HUDEP-2 (cell line): ENCODE data around the gene CPA5.
"Not testable (repeated sequence)": the region's sequence is repeated elsewhere in the genome, so short reads cannot be mapped to it uniquely, and the experiment has no call there.

Experiments used
- DNase-seq, 76 experiments: peaks; one replicate each; lab custom pipeline; 2025; ENCODE audit not compliant: unreplicated experiment in 76 of 76; lab: John Stamatoyannopoulos, UW

The CPA5 gene

DNA sequence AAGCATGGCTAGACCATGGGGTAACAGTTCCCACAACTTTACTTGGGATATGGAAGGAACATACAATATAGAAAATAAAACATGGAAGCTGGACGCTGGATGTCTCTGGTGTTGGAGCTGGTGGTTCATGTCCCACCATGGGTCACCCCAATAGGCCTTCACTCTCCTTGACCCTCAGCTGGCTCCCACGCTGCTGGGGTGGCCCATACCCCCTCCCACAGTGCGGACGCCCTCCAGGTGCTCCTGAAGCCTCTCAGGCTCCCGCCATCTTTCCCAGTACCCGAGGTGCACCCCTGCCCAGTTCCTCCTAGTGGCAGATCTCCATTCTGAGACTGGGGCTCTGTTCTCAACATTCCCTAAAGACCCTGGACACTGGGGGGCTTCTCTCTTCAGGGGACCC, 29.9 kb downstream of the CPA5 start:
- no peak for DNase-seq

DNA sequence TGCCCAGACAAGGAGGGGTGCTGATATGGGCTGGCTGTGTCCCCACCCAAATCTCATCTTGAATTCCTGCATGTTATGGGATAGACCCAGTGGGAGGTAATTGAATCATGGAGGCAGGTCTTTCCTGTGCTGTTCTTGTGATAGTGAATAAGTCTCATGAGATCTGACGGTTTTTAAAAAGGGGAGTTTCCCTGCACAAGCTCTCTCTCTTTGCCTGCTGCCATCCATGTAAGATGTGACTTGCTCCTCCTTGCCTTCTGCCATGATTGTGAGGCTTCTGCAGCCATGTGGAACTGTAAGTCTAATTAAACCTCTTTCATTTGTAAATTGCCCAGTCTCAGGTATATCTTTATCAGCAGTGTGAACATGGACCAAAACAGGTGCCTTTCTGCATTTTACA, 31.8 kb downstream of the CPA5 start:
- not testable (repeated sequence) for DNase-seq

DNA sequence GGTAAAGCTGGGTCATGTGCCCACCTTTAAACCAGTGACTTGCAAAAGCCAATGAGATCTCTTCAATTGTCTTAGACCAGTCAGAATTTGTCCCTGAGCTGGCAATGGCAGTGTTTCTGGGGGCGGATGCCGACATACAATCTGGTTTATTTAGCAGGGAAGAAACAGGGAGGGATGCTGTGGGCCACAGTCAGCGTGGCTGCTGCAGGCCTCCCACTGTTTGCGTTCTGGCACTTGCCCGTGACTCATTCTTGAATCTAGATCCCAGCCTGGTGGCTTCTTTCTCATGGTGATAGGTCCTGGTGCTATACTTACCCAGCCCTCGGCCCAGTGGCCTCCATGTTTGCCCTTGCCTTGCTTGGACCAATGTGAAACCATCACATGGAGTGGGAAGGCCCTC, 32.6 kb downstream of the CPA5 start:
- no peak for DNase-seq

DNA sequence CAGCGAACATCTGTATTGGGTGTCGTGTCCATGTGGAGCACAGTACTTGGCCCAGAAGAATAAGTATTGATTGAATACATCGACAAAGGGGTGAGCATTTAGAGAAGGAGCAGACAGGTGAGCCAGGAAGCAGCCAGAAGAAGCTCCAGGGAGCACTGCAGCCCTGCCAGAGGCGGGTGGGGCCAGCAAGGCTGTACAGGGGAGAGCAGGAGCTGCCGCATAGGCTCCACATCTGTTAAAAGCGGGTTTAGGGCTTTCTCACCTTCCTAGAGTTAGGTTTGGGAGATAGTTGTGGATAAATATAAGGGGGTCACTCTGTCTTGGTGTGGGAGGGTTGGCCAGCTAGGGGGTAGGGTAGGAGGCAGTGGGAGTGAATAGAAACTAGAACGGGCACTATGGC, 34.4 kb downstream of the CPA5 start:
- no peak for DNase-seq

DNA sequence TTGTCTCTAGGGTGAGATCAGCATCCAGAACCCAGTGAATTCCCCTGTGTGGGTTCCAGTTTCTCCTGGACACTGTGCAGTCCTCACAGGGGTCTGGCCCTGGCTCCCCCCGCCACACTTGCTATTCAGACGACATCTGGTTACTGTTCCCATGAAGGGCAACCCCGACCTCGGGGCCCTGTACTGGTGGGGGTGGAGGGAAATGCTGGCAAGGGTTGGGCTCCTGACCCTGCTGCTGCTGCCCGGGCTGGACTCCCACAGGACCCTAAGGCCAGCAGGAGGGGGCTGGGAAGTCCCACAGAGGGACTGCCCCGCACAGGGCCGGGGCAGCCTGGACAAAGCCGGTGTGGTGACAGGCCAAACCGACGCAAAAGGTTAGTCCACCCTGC, 34.9 kb downstream of the CPA5 start:
- DNase-seq = no peak

DNA sequence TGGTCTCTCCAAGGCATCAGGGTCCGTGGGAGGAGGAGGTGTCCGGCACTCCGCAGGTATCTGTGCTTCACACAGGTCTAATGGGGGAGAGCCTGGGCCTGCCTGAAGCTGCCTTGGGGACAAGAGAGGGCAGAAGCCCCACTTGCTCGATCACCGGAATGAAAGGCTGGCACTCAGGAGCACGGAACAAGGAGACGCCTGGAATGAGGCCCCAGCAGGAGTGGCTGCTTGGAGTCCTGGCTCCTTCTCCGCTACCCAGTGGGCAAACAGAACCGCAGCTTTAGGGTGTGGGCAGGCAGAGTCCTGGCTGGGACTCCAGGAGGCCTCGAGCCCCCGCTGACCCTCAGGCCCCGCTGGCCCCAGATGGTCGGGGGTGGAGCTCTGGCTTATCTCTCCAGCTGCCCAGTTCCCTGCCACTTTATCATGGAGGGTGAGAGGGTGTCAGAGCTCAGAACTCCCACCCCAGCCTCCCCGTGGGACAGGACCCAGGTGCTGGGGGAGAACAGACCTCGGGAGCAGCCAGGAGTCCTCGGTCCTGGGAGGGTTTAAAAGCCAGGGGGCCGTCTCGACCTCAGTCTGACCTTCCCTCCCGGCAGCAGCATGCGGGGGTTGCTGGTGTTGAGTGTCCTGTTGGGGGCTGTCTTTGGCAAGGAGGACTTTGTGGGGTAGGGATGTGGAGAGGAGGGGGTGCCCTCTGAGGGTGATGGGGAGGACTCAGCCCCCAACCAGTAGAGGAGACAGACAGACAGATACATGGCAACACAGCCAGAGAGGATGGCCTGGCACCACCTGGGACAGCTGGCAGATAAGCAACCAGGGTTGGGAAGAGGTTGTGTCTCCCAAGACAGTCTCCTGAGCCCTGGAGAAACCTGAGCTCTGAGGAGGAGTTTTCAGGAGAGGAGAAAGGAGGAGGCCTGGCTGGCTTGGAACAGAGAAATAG, 35.6 kb downstream of the CPA5 start, which contains the start of gene CPA1:
Gene CPA1, plus strand, starts transcription at position 574 of the 940 bp plus-strand sequence. Its CDS starts 27 bp downstream, at position 601.
- no peak for DNase-seq

DNA sequence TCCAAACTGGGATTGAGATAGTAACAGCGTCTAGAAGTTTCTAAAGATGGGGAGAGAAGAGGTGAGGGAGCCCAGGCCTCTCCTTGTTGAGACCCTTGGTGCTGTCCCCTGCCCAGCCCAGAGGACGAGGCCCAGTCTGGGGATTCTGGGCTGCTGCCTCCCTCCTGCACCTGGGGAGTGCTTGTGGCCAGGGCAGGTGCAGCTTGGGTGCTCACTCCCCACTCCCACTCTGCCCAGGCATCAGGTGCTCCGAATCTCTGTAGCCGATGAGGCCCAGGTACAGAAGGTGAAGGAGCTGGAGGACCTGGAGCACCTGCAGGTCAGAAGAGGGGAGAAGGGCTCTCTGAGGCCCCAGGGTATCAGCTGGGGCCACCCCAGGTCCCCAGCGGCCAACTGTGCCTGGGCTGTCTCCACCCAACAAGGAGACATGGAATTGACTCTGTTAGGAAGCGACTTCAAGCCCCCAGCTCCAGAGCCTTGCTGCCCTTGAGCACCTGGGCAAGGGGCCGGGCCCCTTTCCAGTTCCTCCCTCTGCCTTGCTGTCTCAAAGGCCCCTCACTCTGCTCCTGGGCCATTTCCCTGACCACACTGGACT, 36.3 kb downstream of the CPA5 start:
- no peak for DNase-seq

DNA sequence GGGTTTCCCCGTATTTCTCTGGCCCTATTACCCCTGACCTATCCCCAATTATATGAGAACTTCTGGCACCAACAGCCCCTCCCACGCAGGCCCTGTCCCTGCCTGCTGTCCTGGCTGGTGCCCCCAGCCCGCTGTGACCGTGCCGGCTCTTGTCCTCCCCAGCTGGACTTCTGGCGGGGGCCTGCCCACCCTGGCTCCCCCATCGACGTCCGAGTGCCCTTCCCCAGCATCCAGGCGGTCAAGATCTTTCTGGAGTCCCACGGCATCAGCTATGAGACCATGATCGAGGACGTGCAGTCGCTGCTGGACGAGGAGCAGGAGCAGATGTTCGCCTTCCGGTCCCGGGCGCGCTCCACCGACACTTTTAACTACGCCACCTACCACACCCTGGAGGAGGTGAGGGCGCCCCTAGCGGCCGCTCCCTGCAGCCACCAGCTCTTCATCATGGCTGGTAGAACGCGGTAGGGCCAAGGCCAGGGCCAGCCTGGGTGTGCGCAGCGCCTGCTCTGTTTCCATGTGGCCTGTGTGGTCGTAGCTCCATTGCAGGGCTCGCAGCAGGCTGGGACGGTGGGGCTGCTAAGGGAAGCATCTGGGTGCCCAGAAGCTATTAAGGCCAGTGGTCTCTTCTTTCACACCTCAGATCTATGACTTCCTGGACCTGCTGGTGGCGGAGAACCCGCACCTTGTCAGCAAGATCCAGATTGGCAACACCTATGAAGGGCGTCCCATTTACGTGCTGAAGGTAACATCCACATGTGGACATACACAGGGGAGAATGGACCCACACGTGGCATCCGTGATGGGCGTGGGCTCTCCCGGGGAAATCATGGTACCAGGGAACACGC, 37.1 kb downstream of the CPA5 start:
- DNase-seq = no peak

DNA sequence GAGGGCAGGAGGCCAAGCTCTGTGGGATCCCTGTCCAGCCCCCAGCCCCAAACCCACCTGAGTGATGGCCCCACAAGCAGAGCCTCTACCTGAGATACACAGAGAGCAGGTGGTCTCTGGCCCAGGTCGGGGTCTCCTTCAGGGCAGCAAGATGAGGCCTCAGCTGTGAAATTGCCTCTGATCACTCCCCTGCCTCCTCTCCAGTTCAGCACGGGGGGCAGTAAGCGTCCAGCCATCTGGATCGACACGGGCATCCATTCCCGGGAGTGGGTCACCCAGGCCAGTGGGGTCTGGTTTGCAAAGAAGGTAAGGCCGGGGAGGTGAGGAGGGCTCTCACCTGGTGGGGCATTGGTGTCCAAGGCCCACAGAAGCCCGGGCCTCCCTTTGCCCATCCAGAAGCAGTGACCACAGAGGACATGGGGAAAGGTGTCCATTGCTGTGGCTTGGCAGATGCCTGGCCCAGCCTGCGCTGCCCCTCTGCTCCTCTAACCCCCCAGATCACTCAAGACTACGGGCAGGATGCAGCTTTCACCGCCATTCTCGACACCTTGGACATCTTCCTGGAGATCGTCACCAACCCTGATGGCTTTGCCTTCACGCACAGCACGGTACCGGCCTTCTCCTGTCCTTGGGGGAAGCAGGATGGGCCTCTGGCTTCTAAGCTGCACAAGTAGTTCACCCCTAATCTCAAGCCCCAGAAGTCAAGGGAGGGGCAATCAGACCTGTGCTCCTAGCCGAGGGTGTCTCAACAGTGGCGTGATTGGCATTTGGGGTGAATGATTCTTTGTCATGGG, 38.8 kb downstream of the CPA5 start:
- no peak for DNase-seq

DNA sequence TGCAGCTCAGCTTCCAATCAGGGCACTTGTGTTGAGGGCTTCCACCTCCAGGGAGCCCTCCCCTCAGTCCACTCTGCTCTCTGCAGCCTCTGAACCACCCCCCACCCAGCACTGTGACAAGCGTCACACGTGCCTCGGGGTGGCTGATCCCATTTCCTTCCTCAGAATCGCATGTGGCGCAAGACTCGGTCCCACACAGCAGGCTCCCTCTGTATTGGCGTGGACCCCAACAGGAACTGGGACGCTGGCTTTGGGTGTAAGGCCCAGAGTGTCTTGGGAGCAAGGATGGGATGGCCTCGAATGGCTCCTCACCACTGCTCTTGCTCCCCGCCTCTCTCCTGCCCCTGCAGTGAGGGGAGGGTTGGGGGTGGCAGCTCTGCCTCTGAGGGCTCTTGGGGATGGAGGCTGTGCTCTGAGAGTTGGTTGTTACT, 39.8 kb downstream of the CPA5 start:
- DNase-seq = no peak

DNA sequence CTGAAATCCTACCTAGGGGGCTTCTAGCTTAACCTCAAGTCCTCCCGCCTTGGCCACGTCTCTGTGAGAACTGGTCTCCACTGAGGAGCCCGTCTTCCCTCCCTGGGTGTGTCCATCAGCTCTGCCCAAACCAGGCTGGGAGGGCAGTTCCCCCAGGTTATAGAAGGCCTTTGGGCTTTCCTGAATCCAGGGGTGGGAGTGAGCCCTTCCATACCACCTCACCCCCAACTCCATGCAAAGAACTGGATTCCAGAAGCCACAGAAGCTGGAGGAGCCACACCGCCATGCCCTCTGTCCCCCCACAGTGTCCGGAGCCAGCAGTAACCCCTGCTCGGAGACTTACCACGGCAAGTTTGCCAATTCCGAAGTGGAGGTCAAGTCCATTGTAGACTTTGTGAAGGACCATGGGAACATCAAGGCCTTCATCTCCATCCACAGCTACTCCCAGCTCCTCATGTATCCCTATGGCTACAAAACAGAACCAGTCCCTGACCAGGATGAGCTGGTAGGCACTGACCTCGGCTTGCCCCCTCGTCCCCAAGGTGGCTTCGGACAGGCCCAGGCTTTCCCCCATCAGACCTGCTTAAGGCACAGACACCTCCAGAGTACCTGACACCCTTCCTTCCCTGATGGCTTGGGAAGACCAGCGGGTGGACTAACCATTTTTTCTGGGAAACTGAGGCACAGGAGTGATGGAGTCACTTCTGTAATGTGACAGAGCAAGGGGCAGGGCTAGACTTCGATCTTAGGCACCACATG, 40.4 kb downstream of the CPA5 start:
- DNase-seq = no peak

DNA sequence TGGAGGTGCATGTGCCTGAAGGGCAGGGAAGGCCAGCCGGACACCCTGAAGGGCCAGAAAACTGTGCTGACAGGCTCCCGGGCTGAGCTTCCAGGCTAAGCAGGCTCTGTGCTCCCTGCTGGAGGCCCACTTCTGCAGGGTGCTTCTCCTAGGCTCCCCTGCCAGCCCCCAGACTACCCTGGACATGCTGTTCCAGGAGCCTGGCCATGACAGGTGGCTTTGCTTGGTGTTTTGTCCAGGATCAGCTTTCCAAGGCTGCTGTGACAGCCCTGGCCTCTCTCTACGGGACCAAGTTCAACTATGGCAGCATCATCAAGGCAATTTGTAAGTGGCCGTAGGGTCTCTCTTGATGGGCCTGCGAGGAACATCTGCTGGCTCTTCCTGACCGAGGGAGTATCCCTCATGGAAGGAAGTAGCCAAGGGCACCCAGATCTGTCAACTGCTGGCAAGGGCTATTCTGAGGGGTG, 41.0 kb downstream of the CPA5 start:
- no peak for DNase-seq

DNA sequence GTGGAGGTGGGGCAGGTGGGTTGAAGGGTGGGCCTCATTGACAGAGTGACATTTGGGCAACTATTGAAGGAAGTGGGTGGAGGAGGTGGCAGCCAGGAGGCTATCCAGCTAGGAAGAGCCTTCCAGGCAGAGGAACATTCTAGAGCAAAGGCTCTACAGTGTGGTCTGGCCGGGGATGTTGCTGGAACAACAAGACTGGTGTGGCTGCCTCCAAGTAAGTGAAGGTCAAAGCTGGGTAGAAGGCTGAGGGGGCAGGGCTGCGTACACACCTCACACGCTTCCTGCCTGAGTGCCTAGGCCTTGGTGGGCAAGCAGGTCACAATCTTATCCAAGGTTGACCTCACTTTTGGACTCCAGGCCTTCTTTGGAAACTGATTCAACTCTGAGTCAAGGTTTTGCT, 42.3 kb downstream of the CPA5 start:
- no peak for DNase-seq

DNA sequence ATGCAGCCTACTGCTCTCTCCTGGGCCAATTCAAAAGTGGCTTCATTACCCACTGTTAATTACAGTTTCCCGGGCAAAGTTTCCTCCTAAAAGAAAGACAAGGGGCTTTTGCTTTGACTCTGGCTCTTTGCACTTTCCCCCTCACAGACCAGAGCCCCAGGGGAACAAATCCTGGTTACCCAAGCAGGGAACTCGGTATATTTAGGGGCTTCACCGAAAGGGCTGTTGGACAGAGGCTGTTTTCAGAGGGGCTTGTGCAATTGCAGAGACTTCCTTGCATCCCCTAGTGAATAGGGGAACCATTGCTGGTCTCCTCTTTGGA, 42.7 kb downstream of the CPA5 start:
- DNase-seq = no peak

DNA sequence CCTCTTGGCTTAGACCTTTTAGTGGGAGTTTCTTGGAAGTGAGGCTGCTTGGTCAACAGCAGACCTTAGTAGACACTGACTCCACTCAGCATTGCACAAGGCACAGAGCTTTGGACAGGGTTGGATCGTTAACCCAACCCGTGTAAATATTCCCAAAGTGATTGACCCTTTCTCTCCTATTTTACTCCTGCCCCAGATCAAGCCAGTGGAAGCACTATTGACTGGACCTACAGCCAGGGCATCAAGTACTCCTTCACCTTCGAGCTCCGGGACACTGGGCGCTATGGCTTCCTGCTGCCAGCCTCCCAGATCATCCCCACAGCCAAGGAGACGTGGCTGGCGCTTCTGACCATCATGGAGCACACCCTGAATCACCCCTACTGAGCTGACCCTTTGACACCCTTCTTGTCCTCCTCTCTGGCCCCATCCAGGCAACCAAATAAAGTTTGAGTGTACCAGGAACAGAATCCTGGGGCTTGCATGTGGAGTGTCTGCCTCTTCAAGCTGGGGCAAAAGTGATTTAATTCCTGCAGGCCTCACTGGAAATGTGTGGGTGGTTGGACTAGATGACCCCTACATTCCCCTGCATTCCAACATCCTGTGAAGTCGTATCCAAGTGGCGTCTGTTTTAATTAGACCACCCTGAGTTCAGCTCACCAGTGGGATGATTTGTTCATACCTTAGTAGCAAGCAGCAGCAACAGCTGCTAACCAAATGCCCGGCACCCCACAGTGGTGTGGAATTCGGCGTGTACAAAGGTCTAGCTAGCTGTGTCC, 43.2 kb downstream of the CPA5 start:
- DNase-seq = no peak

DNA sequence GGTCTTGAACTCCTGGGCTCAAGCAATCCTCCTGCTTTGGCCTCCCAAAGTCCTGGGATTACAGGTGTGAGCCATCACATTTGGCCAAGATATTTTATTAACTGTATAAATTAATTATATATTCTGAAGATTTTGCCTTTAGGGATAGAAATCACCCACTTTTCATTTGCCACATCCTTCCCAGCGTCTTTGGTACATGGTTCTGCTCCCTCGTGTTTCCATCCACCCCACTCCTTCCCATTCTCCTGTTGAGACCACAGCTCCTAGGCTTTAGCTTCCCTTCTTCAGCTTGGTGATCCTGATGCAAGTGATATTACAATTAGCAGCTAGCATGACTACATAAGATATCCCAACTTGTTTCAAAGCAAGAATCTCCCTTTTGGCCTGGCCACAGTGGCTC, 44.1 kb downstream of the CPA5 start:
- no peak for DNase-seq

DNA sequence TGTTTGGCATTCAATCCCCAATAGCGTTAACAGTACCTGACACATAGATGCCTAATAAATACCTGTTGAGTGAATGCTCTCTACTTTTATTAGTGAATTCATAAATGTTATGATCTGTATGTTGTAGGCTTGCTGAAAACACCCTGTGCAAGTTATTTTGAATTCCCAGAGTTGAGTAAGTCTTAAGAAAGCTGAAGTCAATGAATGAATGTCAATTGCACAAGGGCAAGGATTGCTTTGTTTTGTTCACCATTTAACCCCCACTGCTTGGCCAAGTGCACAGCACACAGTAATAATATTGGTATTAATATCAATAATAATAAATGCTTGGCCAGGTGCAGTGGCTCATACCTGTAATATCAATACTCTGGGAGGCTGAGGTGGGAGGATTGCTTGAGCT, 45.9 kb downstream of the CPA5 start:
- no peak for DNase-seq

DNA sequence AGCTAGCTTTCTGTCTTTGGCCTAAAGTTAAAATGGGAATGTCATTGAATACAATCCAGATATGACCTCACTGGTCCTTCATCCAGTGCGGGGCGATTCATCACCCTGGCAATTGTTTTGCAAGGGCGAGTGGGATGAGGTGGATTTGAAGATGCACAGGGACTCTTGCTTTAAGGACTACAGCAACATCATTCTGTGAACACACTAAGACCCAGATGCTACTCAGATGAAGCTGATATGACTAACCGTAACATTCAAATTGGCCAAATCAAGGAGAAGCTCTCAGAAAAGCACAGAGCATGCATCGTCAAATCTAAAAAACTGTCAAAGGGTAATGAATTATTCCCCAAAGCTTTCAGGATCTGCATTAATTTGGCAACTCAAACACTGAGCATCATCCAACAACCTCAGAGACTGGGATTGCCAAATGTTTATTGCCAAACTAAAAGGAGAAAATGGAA, 48.5 kb downstream of the CPA5 start:
- no peak for DNase-seq

DNA sequence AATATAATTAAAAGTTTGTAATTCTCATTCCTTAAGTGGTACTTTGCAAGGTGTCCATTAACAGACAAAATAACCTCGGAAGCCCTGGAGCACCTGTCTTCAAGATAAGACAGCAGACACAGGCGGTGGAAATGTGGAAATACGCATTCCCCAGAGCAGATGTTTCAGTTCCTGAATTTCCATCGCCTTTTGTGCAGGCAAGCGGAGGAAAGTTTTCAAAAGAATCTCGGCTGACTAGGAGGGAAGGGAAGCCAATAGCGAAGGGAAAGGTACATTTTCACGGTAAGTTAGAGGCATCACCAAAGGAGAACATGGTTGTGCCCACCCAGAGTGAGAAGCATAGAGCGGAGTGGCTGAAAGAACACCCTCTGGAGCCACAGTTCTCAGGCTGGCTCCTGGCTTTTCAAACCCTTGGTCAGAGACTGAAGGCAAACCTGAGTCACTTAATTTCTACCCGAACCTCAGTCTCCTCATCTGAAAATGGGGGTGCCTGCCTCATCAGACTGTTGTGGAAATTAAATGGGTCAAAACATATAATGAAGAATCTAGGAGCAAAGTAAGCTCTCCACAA, 49.3 kb downstream of the CPA5 start:
- no peak for DNase-seq
